ENCODE measurements around the gene CD47. TPM values are rescaled to one million over a fixed set of nuclear protein-coding genes. Genes with fewer than 3 reads are reported as not detected.

CD47 gene
- total RNA-seq, 1 donor from 2014 or later: 102 TPM

- H3F3A ChIP-seq (ENCODE audit: low read depth): no peaks in the 10 kb centered on the region
- DNase-seq (ENCODE audit: low spot score): no peak
- no peaks in the 10 kb centered on the region for H4K20me1 ChIP-seq (ENCODE audit: low read depth)
- no peak overlapping the region for H2AFZ ChIP-seq (replicated peaks)
- no peaks in the 10 kb centered on the region for H3K27me3 ChIP-seq
- H3K4me1 ChIP-seq: peaks cover 9% of the 10 kb centered on the region
- H3K36me3 Mint-ChIP-seq: peaks cover 16% of the 10 kb centered on the region
- no peak overlapping the region for H3K4me2 ChIP-seq
- no peak overlapping the region for H3K27ac Mint-ChIP-seq
- TF ChIP-seq EZH2phosphoT487 (IDR thresholded peaks at IDR 0.05): no peak
- TF ChIP-seq CTCF (IDR thresholded peaks at IDR 0.05): no peak
- TF ChIP-seq EZH2 (IDR thresholded peaks at IDR 0.05): no peak
- H3K4me3 ChIP-seq: no peak overlapping the region
- H3K4me3 Mint-ChIP-seq: no peak overlapping the region
- H3K27ac ChIP-seq: no peak overlapping the region
- no peak overlapping the region for H3K9ac ChIP-seq
- H3K4me1 Mint-ChIP-seq: peaks cover 9% of the 10 kb centered on the region
- H3K9me3 ChIP-seq (ENCODE audit: low read depth): no peaks in the 10 kb centered on the region
- no peaks in the 10 kb centered on the region for H3K36me3 ChIP-seq
- H3K9me3 Mint-ChIP-seq: no peaks in the 10 kb centered on the region
- no peaks in the 10 kb centered on the region for H3K79me2 ChIP-seq (ENCODE audit: low read depth)
- H3K27me3 Mint-ChIP-seq (ENCODE audit: insufficient read depth, low read depth): peaks cover 3% of the 10 kb centered on the region
Observed at GRCh38 chr3:108046247-108046646, 44.6 kb downstream of the CD47 start.

GRCh38 chr3:108044699-108045098, 46.1 kb downstream of the CD47 start:
- no peak overlapping the region for H3K4me2 ChIP-seq
- no peak overlapping the region for H3K9ac ChIP-seq
- DNase-seq (ENCODE audit: low spot score): no peak
- Mint-ChIP-seq H3K36me3 (peaks cover 12% of the 10 kb centered on the region), H3K4me1 (peaks cover 9% of the 10 kb centered on the region), H3K4me3 (no peak overlapping the region), H3K9me3 (no peaks in the 10 kb centered on the region), H3K27me3 (ENCODE audit: insufficient read depth, low read depth) (peaks cover 3% of the 10 kb centered on the region), H3K27ac (no peak overlapping the region)
- no peak overlapping the region for H3K27ac ChIP-seq
- H3K36me3 ChIP-seq: no peaks in the 10 kb centered on the region
- no peaks in the 10 kb centered on the region for H3F3A ChIP-seq (ENCODE audit: low read depth)
- no peaks in the 10 kb centered on the region for H3K27me3 ChIP-seq
- H3K79me2 ChIP-seq (ENCODE audit: low read depth): no peaks in the 10 kb centered on the region
- H4K20me1 ChIP-seq (ENCODE audit: low read depth): no peaks in the 10 kb centered on the region
- no peak overlapping the region for H3K4me3 ChIP-seq
- H3K4me1 ChIP-seq: peaks cover 9% of the 10 kb centered on the region
- TF ChIP-seq CTCF (IDR thresholded peaks at IDR 0.05) (no peak), EZH2phosphoT487 (IDR thresholded peaks at IDR 0.05) (no peak), EZH2 (IDR thresholded peaks at IDR 0.05) (no peak)
- H3K9me3 ChIP-seq (ENCODE audit: low read depth): no peaks in the 10 kb centered on the region
- no peak overlapping the region for H2AFZ ChIP-seq (replicated peaks)

GRCh38 chr3:108042300-108042699, 48.5 kb downstream of the CD47 start:
- Histone ChIP-seq H3K36me3 (no peaks in the 10 kb centered on the region), H3K4me3 (no peak overlapping the region), H4K20me1 (ENCODE audit: low read depth) (no peaks in the 10 kb centered on the region), H3K9me3 (ENCODE audit: low read depth) (no peaks in the 10 kb centered on the region), H3K79me2 (ENCODE audit: low read depth) (no peaks in the 10 kb centered on the region), H3K27ac (no peak overlapping the region), H3K9ac (no peak overlapping the region), H2AFZ (replicated peaks) (no peak overlapping the region), H3F3A (ENCODE audit: low read depth) (no peaks in the 10 kb centered on the region), H3K27me3 (no peaks in the 10 kb centered on the region), H3K4me1 (peaks cover 15% of the 10 kb centered on the region), H3K4me2 (no peak overlapping the region)
- Mint-ChIP-seq H3K27ac (no peak overlapping the region), H3K4me3 (no peak overlapping the region), H3K4me1 (peaks cover 31% of the 10 kb centered on the region), H3K9me3 (no peaks in the 10 kb centered on the region), H3K36me3 (peaks cover 7% of the 10 kb centered on the region), H3K27me3 (ENCODE audit: insufficient read depth, low read depth) (no peaks in the 10 kb centered on the region)
- DNase-seq (ENCODE audit: low spot score): no peak
- no peak for TF ChIP-seq EZH2 (IDR thresholded peaks at IDR 0.05)
- TF ChIP-seq EZH2phosphoT487 (IDR thresholded peaks at IDR 0.05): no peak
- no peak for TF ChIP-seq CTCF (IDR thresholded peaks at IDR 0.05)
